ENCODE data around the gene ACIN1. TPM values are rescaled to one million over a fixed set of nuclear protein-coding genes. Genes with fewer than 3 reads are reported as not detected.

The ACIN1 gene
- total RNA-seq, 2 donors from 2014 or later: 314 to 367 TPM

DNA sequence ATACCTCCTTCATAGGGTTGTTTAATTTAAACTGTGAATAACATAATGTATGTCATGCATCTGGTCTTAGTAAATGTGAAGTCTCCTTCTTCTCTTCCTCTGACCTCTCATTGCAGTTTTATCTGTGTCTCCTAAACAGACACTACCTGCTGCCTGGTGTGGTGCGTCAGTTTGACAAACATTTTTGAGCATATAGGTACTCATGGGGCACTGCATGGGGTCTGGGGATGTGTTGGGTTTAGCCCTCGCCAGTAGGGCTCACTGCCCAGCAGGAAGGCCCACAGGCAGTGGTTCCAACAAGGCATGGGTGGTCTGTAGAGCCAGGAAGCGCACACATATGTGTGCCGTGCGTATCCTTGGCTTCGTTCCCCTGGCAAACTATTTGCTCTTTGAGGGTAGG is 27.1 kb upstream of the ACIN1 start:
- no peak for DNase-seq
- Histone ChIP-seq H3K36me3 (ENCODE audit: control insufficient read depth, insufficient read depth, low read length) (no peaks in the 10 kb centered on the region), H3K9me3 (ENCODE audit: control insufficient read depth, low read length) (no peaks in the 10 kb centered on the region), H3K4me1 (ENCODE audit: control insufficient read depth, insufficient read depth, low read length) (peaks cover 12% of the 10 kb centered on the region), H3K4me3 (ENCODE audit: low read length) (no peak overlapping the region), H3K9ac (ENCODE audit: extremely low read depth, low read length, poor library complexity, severe bottlenecking) (no peak overlapping the region), H3K27ac (ENCODE audit: low read depth, low read length) (no peak overlapping the region), H3K27me3 (ENCODE audit: control insufficient read depth, insufficient read depth, low read length, poor library complexity, severe bottlenecking) (no peaks in the 10 kb centered on the region)
- H3K9me3 Mint-ChIP-seq: no peaks in the 10 kb centered on the region
- H3K4me3 Mint-ChIP-seq: no peak overlapping the region
- WGBS, 2 experiments (ENCODE audit: insufficient coverage in 1 of 2, insufficient read length in 1 of 2): 93 to 96% methylated on average over 5 to 6 of the region's 6 CpGs
- H3K36me3 Mint-ChIP-seq (ENCODE audit: low read depth): no peaks in the 10 kb centered on the region
- peaks cover 4% of the 10 kb centered on the region for H3K27me3 Mint-ChIP-seq (ENCODE audit: insufficient read depth)
- TF ChIP-seq, protein P1, sequence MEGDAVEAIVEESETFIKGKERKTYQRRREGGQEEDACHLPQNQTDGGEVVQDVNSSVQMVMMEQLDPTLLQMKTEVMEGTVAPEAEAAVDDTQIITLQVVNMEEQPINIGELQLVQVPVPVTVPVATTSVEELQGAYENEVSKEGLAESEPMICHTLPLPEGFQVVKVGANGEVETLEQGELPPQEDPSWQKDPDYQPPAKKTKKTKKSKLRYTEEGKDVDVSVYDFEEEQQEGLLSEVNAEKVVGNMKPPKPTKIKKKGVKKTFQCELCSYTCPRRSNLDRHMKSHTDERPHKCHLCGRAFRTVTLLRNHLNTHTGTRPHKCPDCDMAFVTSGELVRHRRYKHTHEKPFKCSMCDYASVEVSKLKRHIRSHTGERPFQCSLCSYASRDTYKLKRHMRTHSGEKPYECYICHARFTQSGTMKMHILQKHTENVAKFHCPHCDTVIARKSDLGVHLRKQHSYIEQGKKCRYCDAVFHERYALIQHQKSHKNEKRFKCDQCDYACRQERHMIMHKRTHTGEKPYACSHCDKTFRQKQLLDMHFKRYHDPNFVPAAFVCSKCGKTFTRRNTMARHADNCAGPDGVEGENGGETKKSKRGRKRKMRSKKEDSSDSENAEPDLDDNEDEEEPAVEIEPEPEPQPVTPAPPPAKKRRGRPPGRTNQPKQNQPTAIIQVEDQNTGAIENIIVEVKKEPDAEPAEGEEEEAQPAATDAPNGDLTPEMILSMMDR (conservative IDR thresholded peaks at IDR 0.05): no peak
- no peak overlapping the region for H3K27ac Mint-ChIP-seq
- H3K4me1 Mint-ChIP-seq: peaks cover 42% of the 10 kb centered on the region

DNA sequence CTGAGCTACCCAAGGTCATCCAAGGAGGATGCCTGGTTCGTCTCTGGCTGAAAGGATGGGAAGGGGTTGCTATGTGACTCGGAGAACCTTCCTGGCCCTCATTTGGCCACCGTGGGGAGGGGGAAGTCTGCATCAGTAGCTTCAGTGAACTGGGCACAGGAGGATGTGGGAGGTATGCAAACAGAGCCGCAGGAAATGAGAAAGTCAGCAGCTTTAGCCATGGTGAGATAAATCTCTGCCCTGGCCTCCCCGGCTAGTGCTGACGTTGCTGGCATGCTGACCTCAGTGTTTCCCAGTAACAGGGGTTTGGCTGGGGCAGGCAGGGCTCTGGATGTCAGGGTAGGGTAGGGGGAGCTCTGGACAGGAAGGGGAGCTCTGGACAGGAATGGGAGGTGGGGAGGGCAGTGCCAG is 26.4 kb upstream of the ACIN1 start:
- Histone ChIP-seq H3K27ac (ENCODE audit: low read depth, low read length) (no peak overlapping the region), H3K36me3 (ENCODE audit: control insufficient read depth, insufficient read depth, low read length) (no peaks in the 10 kb centered on the region), H3K9ac (ENCODE audit: extremely low read depth, low read length, poor library complexity, severe bottlenecking) (no peak overlapping the region), H3K27me3 (ENCODE audit: control insufficient read depth, insufficient read depth, low read length, poor library complexity, severe bottlenecking) (no peaks in the 10 kb centered on the region), H3K4me3 (ENCODE audit: low read length) (no peak overlapping the region), H3K9me3 (ENCODE audit: control insufficient read depth, low read length) (no peaks in the 10 kb centered on the region), H3K4me1 (ENCODE audit: control insufficient read depth, insufficient read depth, low read length) (peaks cover 12% of the 10 kb centered on the region)
- H3K36me3 Mint-ChIP-seq (ENCODE audit: low read depth): no peaks in the 10 kb centered on the region
- TF ChIP-seq, protein P1 (conservative IDR thresholded peaks at IDR 0.05): no peak
- H3K4me1 Mint-ChIP-seq: peaks cover 47% of the 10 kb centered on the region
- no peak overlapping the region for H3K4me3 Mint-ChIP-seq
- H3K27me3 Mint-ChIP-seq (ENCODE audit: insufficient read depth): peaks cover 4% of the 10 kb centered on the region
- no peaks in the 10 kb centered on the region for H3K9me3 Mint-ChIP-seq
- WGBS, 2 experiments (ENCODE audit: insufficient coverage in 1 of 2, insufficient read length in 1 of 2): 57 to 67% methylated on average over 5 to 6 of the region's 6 CpGs
- peak overlapping the region; percentile 58 for H3K27ac Mint-ChIP-seq
- peak; percentile 69 for DNase-seq

DNA sequence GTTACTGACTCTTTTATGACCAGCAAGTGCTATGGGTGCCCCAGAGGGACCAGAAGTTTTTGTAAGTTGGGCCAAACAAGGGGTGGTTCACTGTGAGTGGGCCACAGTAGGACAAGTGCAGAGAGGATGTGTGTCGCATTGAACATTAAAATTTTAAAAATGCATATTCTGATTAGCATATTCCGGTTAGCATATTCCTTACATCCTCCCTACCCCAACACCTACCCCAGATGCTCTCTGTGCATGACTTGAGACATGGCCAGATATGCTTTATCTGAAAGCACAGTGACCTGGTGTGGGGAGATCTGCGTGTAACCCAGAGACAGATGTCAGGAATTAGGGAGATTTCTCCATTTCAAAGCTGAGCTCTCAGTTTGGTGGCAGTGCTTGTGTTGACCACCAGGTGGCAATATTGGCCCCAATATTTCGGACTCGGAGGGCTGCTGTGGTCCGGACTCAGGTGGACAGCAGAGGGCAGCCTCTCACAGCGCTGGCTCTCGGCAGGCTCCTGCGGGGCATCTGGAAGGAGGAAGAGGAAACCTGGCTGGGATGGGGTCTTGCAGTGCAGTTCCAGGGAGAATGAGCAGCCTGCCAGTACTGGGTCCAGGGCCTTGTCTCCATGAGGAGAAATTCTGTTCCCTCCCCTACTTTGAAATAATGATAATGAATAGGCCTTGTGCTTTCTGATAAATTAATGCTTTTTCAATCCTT is 25.8 kb upstream of the ACIN1 start:
- Mint-ChIP-seq H3K4me1 (peaks cover 47% of the 10 kb centered on the region), H3K4me3 (no peak overlapping the region), H3K9me3 (no peaks in the 10 kb centered on the region), H3K27ac (peak overlapping the region; percentile 58), H3K36me3 (ENCODE audit: low read depth) (no peaks in the 10 kb centered on the region), H3K27me3 (ENCODE audit: insufficient read depth) (peaks cover 6% of the 10 kb centered on the region)
- Histone ChIP-seq H3K4me3 (ENCODE audit: low read length) (no peak overlapping the region), H3K36me3 (ENCODE audit: control insufficient read depth, insufficient read depth, low read length) (no peaks in the 10 kb centered on the region), H3K4me1 (ENCODE audit: control insufficient read depth, insufficient read depth, low read length) (peaks cover 12% of the 10 kb centered on the region), H3K9ac (ENCODE audit: extremely low read depth, low read length, poor library complexity, severe bottlenecking) (no peak overlapping the region), H3K27ac (ENCODE audit: low read depth, low read length) (no peak overlapping the region), H3K27me3 (ENCODE audit: control insufficient read depth, insufficient read depth, low read length, poor library complexity, severe bottlenecking) (no peaks in the 10 kb centered on the region), H3K9me3 (ENCODE audit: control insufficient read depth, low read length) (no peaks in the 10 kb centered on the region)
- TF ChIP-seq, protein P1 (conservative IDR thresholded peaks at IDR 0.05): peak; percentile 100
- DNase-seq: peak; percentile 96
- WGBS, 2 experiments (ENCODE audit: insufficient coverage in 1 of 2, insufficient read length in 1 of 2): 16 to 22% methylated on average over 8 to 9 of the region's 9 CpGs

All from endodermal cell (in vitro differentiated cells).